HG03354 (cell line): ENCODE results near the gene GABRG3.
"Not testable (repeated sequence)": the region's sequence is repeated elsewhere in the genome, so short reads cannot be mapped to it uniquely, and the experiment has no call there.

Experiments
- ATAC-seq: cut with Tn5 transposase; IDR thresholded peaks from one replicate; pipeline ENCODE4 v1.9.1; 2021; ENCODE audit warnings: mild to moderate bottlenecking; ENCODE audit not compliant: unreplicated experiment, poor library complexity, severe bottlenecking

Gene GABRG3

GRCh38 chr15:27360316-27360715, 389.3 kb downstream of the GABRG3 start:
- ATAC-seq = no peak

DNA sequence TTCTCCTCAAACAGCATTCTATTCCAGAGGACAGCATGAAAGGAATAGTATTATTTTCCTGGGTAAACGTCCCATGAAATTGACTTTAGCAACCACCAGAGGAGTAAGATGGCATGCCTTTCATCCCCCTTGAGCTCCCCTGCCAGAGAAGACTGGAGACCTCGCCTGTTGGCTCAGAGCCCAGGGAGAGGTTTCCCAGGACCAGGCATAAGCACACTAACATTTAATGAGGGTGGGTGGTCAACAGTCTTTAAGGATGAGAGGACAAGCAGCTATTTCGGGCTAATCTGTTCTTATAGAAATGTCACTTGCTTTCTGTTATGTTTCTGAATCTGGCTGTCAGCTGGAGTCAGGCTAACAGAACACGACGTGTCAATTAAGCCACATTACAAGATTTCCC, 390.5 kb downstream of the GABRG3 start:
- no peak for ATAC-seq

- ATAC-seq = no peak
Measured at GRCh38 chr15:27365456-27365855, 394.5 kb downstream of the GABRG3 start.

DNA sequence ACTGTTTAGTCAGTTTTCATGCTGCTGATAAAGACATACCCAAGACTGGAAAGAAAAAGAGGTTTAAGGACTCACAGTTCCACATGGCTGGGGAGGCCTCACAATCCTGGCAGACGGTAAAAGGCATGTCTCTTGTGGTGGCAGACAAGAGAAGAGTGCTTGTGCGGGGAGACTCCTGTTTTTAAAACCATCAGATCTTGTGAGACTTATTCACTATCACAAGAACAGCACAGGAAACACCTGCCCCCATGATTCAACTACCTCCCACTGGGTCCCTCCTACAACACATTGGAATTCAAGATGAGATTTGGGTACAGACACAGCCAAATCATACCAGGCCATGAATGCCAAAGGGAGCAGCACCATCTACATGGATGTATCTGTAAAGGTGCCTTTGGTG, 406.4 kb downstream of the GABRG3 start:
- not testable (repeated sequence) for ATAC-seq

DNA sequence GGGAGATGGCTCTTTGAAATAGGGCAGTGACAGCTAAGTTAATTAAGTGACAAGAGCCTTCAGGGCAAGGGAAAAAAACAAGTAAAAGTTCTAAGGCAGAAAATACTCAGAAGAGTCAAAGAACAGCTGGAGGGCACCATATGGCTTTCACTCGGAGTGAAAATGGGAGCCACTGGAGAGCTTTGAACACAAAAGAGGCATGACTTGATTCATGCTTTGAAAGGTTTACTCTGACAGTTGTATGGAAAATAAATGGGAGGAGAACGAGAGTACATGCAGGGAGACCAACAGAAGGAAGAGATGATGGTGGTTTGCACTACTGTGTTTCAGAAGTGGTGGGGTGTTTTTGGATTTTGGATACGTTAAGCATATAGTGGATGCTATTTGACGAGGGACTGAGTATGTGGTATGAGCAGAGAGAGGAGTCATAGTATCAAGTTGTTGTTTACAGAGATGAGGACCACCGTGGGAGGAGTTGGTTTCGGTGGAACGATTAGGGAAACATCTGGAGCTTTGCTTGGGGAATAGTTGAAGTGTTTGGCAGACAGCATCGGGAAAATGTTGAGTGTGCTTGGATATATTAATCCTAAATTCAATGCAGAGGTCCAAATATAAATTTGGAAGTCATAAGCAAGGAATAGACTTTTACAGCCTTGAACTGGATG, 411.5 kb downstream of the GABRG3 start:
- ATAC-seq = no peak

DNA sequence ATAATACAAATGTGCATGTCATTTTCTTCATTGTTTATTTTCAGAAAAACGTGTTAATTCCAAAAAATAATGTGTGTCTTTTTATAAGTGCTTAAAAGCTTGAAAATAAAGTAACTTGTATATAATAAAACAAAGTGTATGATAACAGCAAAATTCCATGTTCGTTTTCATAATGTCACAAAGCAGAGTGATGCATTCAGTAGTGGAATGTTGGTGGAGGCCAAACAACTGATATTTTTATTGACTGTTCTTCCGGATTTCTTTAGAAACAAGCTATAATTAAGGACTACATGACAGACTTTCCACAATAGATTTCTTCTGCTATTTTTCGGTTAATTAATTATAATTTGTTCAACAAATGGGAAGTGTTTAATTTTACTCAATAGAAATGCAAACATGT, 412.7 kb downstream of the GABRG3 start:
- ATAC-seq = no peak

DNA sequence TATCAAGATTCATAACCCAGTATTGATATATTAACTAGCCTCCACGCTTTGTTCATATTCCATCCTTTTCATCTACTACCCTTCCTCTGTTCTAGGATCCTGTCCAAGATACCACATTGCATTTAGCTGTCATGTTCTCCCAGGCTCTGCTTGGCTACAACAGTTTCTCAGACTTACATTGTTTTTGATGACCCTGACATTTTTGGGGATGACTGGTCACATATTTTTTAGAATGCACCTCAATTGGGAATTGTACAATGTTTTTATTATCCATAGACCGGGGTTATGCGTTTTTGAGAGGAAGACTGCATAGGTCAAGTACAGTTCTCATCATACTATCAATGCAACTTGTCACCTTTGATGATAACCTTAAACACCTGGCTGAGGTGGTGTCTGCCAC, 421.2 kb downstream of the GABRG3 start:
- no peak for ATAC-seq

DNA sequence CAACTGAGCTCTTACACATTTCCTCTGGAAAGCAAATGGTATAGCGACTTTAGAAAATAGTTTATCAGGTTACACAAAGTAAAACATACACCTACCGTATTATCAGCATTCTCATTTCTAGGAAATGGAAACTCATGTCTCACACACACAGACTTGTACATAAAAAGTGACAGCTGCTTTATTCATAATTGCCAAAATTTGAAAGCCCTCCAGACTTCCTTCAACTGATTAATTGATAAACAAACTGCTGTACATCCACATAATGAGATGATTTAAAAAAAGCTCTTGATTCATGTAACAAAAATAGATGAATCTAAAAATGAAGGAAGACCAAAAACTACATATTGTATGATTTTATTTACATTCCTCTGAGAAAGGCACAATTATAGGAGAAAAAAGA, 425.5 kb downstream of the GABRG3 start:
- ATAC-seq = no peak

- ATAC-seq = no peak
Measured at GRCh38 chr15:27396996-27397395, 426.0 kb downstream of the GABRG3 start.

- ATAC-seq = no peak
Measured at GRCh38 chr15:27398631-27399161, 427.7 kb downstream of the GABRG3 start.

GRCh38 chr15:27399241-27399640, 428.3 kb downstream of the GABRG3 start:
- ATAC-seq = no peak

DNA sequence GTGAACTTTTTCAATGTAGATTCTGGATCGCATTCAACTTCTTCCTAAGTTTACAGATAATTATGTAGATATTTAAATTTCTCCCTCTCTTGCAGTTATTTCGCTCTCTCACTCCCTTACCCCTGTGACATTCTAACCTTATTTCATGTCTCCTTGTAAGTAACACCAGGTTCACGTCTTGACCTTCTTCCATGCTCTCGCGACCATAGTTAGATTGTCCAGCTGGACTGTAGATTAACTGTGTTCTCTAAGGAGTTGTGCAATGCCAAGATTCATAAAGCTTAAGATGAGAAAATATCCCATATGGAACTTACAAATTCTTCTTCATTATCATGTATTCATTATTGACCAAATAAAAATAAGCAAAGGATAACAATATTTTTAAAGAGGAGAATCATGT, 430.5 kb downstream of the GABRG3 start:
- ATAC-seq = no peak

DNA sequence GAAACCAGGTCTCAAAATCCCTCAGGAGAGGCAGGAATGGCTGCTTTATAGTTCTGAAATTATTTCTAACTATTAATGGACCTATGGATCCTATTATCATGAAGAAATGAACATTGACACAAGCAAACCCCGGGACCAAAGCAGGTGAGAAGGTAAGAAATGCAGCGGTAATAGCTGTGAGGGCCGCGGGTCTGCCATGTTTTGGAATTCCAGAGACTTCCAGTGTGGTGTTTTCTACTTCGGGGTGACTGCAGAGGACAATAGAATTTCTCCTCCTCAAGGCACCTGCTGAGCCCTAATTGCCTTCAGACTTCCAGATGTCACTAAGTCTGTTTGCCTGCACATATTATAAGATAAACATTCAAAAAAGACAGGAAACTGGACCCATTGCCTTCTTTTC, 437.4 kb downstream of the GABRG3 start:
- no peak for ATAC-seq

DNA sequence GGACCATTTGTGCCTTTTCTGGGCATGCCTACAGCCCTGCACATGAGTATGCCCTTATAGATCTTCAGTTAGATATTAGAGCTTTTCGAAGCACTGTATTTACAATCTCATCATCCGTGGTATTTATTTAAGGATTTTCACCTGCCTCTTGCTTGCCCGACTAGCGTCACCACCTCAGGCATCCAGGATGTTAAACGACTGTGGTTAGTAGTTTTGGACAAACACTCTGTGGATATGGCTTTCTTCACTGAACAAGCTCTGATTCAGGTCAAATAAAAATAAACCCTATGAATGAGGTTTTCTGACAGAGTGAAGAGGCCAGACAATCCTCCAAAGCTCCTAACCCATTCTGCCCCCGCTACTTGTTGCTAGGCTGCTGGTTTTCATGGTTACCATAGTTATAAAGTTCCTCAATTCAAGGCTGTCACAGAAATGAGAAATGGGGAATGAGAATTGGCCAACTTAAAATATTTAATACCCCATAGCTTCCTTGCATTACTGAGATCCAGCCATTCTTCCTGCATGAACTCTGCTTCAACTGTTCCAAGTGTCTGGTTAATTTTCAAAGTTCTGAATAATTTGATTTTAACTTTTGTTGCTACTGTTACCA, 440.1 kb downstream of the GABRG3 start:
- no peak for ATAC-seq

- ATAC-seq = no peak
Measured at GRCh38 chr15:27412415-27412814, 441.4 kb downstream of the GABRG3 start.

GRCh38 chr15:27414168-27414870, 443.3 kb downstream of the GABRG3 start:
- ATAC-seq = no peak

DNA sequence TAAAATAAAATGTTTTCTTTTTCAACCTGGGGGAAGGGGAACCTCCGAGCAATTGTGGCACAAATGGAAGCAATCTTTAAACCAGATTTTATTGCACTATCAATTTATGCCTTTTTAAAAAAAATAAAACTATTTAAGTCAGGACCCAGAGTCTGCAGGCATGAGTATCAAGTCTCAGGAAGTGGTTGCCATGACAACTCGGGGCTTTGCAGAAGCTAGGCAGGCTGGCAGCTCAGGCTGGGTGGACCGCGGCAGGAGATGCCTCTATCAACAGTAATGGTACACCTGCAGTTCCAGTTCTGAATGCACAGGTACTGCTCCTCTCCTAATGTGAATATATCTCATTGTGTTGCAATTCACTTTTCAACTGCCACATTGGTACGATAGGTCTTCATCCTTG, 447.7 kb downstream of the GABRG3 start:
- no peak for ATAC-seq

DNA sequence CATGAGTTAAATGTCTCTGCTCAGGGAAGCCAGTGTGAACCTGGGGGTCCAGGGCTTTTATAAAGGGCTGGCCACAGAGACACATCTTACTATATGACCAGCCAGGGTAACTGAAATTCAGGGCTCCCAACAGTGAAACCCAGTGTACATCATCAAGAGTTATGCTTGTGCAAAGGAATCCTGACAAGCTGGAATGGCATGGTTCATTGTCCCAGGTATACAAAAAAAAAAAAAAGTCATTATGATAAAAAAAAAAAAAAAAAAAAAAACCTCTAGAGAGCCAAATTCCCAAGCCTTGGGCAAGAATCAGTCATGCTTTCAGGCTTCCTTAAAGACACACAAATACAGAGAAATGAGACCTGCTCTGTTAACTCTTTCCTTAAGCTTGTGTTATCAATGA, 452.0 kb downstream of the GABRG3 start:
- no peak for ATAC-seq

GRCh38 chr15:27426805-27427204, 455.8 kb downstream of the GABRG3 start:
- no peak for ATAC-seq

DNA sequence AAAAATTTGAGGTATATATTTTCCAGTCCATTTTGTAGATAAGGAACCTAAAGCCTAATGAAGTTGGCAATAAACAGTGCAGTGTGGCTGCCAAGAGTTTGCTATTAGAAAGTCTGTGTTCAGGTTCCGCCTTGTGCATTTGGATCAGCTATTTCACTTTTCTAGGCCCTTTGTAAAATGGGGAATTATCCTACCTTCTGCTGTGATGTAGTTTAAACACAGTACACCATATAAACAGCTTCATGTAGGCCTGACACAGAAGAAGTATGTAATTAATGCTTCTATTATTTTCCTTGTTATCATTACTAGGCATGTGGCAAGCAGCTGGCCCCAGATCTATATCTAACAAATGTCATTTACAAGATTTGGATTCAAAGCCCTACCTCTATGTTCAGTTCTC, 456.3 kb downstream of the GABRG3 start:
- no peak for ATAC-seq

DNA sequence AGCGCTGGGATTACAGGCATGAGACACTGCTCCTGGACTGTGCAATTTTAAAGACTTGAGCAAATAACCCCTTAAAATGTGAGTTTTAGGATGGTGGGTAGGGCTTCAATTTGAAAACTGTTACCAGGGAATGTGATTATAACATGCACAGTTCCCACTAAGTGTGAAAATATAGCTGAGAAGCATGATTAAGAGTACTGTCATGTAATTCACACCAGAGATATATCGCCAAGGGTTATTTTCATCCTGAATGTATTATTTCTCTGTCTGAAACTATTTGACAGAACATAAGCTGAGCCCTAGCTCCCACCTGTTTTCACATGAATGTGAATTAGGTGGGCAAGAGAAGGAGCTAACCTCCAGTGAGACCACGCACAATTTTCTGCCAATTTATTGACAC, 457.2 kb downstream of the GABRG3 start:
- no peak for ATAC-seq
